ENCODE results near the gene PLPP3. TPM values are rescaled to one million over a fixed set of nuclear protein-coding genes. Genes with fewer than 3 reads are reported as not detected.

PLPP3 gene
- total and polyA plus RNA-seq, 12 donors: 16.2 to 136 (median 77.8) TPM

- H3K4me1 ChIP-seq: peaks cover 0 to 21% (median 12%) of the 10 kb centered on the region in 9 donors
- no peaks in the 10 kb centered on the region for H3K36me3 ChIP-seq
- H3K27ac ChIP-seq: no peak overlapping the region
- H3K27me3 ChIP-seq: peaks cover 0 to 3% (median 0%) of the 10 kb centered on the region in 7 donors
- intact Hi-C loops (cut with DNase I): no loop called here
- H3K9me3 ChIP-seq: no peaks in the 10 kb centered on the region
- ATAC-seq (no peak), DNase-seq (no peak)
- TF ChIP-seq CTCF (IDR thresholded peaks at IDR 0.05): no peak
- no peak overlapping the region for H3K4me3 ChIP-seq
Measured at GRCh38 chr1:56481140-56481694, 98.1 kb downstream of the PLPP3 start.

GRCh38 chr1:56478734-56479133, 100.6 kb downstream of the PLPP3 start:
- intact Hi-C loops (cut with DNase I): loop anchor here in 3 of 10 donors (5.0 to 10.0 kb wide), 3 partner anchors 64 to 99 kb away; partner anchors contain the start of gene PLPP3 (in 2 of the 3)
- no peak for ATAC-seq

GRCh38 chr1:56477164-56478111, 101.9 kb downstream of the PLPP3 start:
- Histone ChIP-seq H3K36me3 (no peaks in the 10 kb centered on the region), H3K27ac (peak overlapping the region; percentile 72 to 97 (median 92)), H3K4me1 (peaks cover 0 to 41% (median 14%) of the 10 kb centered on the region in 9 donors), H3K9me3 (no peaks in the 10 kb centered on the region), H3K4me3 (peak overlapping the region; percentile 54 to 79 (median 68)), H3K27me3 (peaks cover 0 to 3% (median 0%) of the 10 kb centered on the region in 7 donors)
- DNase-seq (peak; percentile 73 to 79), ATAC-seq (peak; percentile 83 to 94 (median 89))
- 3% methylated on average over 62 of the region's 62 CpGs for WGBS, 2 donors
- no peak for TF ChIP-seq CTCF (IDR thresholded peaks at IDR 0.05)
- intact Hi-C loops (cut with DNase I): loop anchor here in 4 of 10 donors (1.0 to 10.0 kb wide), 4 partner anchors 63 to 102 kb away; partner anchors contain the start of gene PLPP3 (in 3 of the 4)

More at GRCh38 chr1:56478734-56479133, 100.6 kb downstream of the PLPP3 start:
- Histone ChIP-seq H3K36me3 (no peaks in the 10 kb centered on the region), H3K4me3 (no peak overlapping the region), H3K4me1 (peaks cover 0 to 28% (median 12%) of the 10 kb centered on the region in 9 donors), H3K27ac (peak overlapping the region in 2 of 10 donors; percentile 93 to 97), H3K9me3 (no peaks in the 10 kb centered on the region), H3K27me3 (peaks cover 0 to 3% (median 0%) of the 10 kb centered on the region in 7 donors)
- WGBS, 2 donors: 93 to 94% methylated on average over 7 of the region's 7 CpGs
- DNase-seq: no peak
- TF ChIP-seq CTCF (IDR thresholded peaks at IDR 0.05): no peak

- H3K27me3 ChIP-seq: peaks cover 0 to 3% (median 0%) of the 10 kb centered on the region in 7 donors
- H3K9me3 ChIP-seq: no peaks in the 10 kb centered on the region
- ATAC-seq (no peak), DNase-seq (no peak)
- TF ChIP-seq CTCF (IDR thresholded peaks at IDR 0.05): no peak
- 64 to 70% methylated on average over 3 of the region's 3 CpGs for WGBS, 2 donors
- H3K27ac ChIP-seq: peak overlapping the region in 1 of 10 donors; percentile 72
- no peak overlapping the region for H3K4me3 ChIP-seq
- intact Hi-C loops (cut with DNase I): loop anchor here in 2 of 10 donors (10.0 kb wide), 2 partner anchors 59 to 101 kb away; partner anchors contain the start of gene PLPP3 (in 1 of the 2)
- H3K36me3 ChIP-seq: no peaks in the 10 kb centered on the region
- H3K4me1 ChIP-seq: peaks cover 0 to 75% (median 26%) of the 10 kb centered on the region in 9 donors
Measured at GRCh38 chr1:56473582-56474270, 105.6 kb downstream of the PLPP3 start.
